Measurements from ENCODE around the gene HHAT. TPM values are rescaled to one million over a fixed set of nuclear protein-coding genes. Genes with fewer than 3 reads are reported as not detected.

Gene HHAT
- total RNA-seq, 1 donor from 2014 or later: 5.3 TPM

GRCh38 chr1:210437781-210438180 is 109.1 kb downstream of the HHAT start:
- Histone ChIP-seq H3K4me1 (no peaks in the 10 kb centered on the region), H3K4me3 (no peak overlapping the region), H3K27me3 (ENCODE audit: low read depth) (no peaks in the 10 kb centered on the region), H3K9me3 (no peaks in the 10 kb centered on the region), H3K36me3 (no peaks in the 10 kb centered on the region), H3K27ac (no peak overlapping the region)
- intact Hi-C loops (cut with DNase I): no loop called here
- DNase-seq (no peak), ATAC-seq (no peak)
- no peak for TF ChIP-seq CTCF (IDR thresholded peaks at IDR 0.05)

- Histone ChIP-seq H3K4me1 (no peaks in the 10 kb centered on the region), H3K36me3 (no peaks in the 10 kb centered on the region), H3K9me3 (no peaks in the 10 kb centered on the region), H3K27me3 (ENCODE audit: low read depth) (no peaks in the 10 kb centered on the region), H3K4me3 (no peak overlapping the region), H3K27ac (no peak overlapping the region)
- ATAC-seq (no peak), DNase-seq (no peak)
- intact Hi-C loops (cut with DNase I): no loop called here
- TF ChIP-seq CTCF (IDR thresholded peaks at IDR 0.05): no peak
Observed at GRCh38 chr1:210438928-210439841, 110.5 kb downstream of the HHAT start.

GRCh38 chr1:210440081-210440480 is 111.4 kb downstream of the HHAT start:
- Histone ChIP-seq H3K9me3 (no peaks in the 10 kb centered on the region), H3K4me1 (no peaks in the 10 kb centered on the region), H3K36me3 (no peaks in the 10 kb centered on the region), H3K27me3 (ENCODE audit: low read depth) (no peaks in the 10 kb centered on the region), H3K4me3 (no peak overlapping the region), H3K27ac (no peak overlapping the region)
- no peak for ATAC-seq
- intact Hi-C loops (cut with DNase I): no loop called here
- no peak for TF ChIP-seq CTCF (IDR thresholded peaks at IDR 0.05)
- DNase-seq: no peak

- Histone ChIP-seq H3K4me3 (no peak overlapping the region), H3K9me3 (no peaks in the 10 kb centered on the region), H3K27me3 (ENCODE audit: low read depth) (no peaks in the 10 kb centered on the region), H3K27ac (no peak overlapping the region), H3K36me3 (no peaks in the 10 kb centered on the region), H3K4me1 (no peaks in the 10 kb centered on the region)
- no peak for TF ChIP-seq CTCF (IDR thresholded peaks at IDR 0.05)
- DNase-seq (no peak), ATAC-seq (no peak)
- intact Hi-C loops (cut with DNase I): no loop called here
Observed at GRCh38 chr1:210441028-210441427, 112.3 kb downstream of the HHAT start.

GRCh38 chr1:210445485-210445884 is 116.8 kb downstream of the HHAT start:
- no peaks in the 10 kb centered on the region for H3K9me3 ChIP-seq
- no peaks in the 10 kb centered on the region for H3K36me3 ChIP-seq
- no peaks in the 10 kb centered on the region for H3K27me3 ChIP-seq (ENCODE audit: low read depth)
- ATAC-seq: no peak
- DNase-seq: no peak
- intact Hi-C loops (cut with DNase I): no loop called here
- no peak overlapping the region for H3K27ac ChIP-seq
- TF ChIP-seq CTCF (IDR thresholded peaks at IDR 0.05): no peak
- no peak overlapping the region for H3K4me3 ChIP-seq
- H3K4me1 ChIP-seq: no peaks in the 10 kb centered on the region

Data from lower lobe of right lung (tissue), 2 donors.